Measurements from ENCODE around the gene PRPF38A.
"Not testable (repeated sequence)": the region's sequence is repeated elsewhere in the genome, so short reads cannot be mapped to it uniquely, and the experiment has no call there.

The PRPF38A gene, protein sequence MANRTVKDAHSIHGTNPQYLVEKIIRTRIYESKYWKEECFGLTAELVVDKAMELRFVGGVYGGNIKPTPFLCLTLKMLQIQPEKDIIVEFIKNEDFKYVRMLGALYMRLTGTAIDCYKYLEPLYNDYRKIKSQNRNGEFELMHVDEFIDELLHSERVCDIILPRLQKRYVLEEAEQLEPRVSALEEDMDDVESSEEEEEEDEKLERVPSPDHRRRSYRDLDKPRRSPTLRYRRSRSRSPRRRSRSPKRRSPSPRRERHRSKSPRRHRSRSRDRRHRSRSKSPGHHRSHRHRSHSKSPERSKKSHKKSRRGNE

DNA sequence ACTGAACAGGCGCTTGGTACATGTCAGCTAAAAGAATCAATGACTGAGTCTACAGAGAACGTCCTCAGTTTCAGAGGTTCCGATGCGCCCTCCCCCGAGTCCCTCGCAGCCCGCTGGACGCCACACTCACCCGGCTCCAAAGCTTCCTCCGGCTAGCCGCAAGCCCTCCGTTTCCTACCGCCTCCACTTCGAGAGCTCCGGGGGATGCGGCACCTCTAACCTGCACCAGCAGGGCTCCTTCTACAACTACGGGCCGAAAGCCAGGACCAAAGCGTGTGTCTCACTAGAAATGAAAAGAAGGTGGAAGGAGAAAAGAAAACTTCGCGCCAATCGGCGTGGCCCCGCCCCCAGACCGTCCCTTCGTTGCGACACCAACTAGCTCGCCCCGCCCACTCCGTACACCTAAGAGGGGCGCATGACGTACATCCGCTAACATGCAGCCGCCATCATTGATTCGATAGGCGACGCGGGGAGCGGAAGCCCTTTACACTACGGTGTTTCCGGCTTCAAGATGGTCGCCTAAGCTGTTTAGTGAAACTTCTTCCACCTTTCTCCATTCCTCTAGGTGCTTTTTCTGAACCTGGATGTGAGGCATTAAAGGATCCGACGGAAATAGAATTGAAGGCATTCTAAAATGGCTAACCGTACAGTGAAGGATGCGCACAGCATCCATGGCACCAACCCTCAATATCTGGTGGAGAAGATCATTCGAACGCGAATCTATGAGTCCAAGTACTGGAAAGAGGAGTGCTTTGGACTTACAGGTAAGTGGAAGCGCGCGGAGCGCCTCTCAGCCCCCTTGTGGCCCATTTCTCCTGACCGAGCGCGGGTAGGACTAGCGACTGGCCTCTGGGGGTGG, at the start of gene PRPF38A, which contains the start of gene ORC1:
PRPF38A (plus strand) TSS at position 487 of the 859 bp plus-strand sequence; CDS start at position 635, 148 bp downstream.
ORC1 (minus strand) TSS at position 308 of the 859 bp plus-strand sequence. CDS start 2,200 bp downstream, outside the sequence.
- DNase-seq (ENCODE audit: low read depth in 4 of 4, low spot score in 1 of 4) = peak; percentile 97 to 99 (median 98)

DNA sequence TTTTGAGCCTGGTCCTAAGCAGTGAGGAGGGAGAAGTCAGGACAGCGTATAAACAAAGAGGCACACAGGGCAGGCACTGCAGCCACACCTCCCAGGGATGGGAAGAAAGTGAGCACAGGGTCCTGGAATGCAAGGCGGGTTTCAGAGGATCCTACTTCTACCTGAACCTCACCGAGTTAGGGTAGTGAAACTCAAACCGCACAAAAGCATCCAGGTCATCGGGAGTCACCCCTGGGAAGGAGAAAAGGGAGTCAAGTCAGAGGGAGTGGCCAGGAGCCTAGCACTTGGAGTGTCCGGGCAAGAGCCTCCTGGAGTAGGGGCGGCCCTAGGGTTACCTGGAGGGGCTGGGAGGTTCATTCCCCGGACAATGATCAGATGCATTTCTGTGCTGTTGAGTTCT, 49.0 kb upstream of the PRPF38A start:
- no peak for DNase-seq (ENCODE audit: low read depth in 4 of 4, low spot score in 1 of 4)

DNA sequence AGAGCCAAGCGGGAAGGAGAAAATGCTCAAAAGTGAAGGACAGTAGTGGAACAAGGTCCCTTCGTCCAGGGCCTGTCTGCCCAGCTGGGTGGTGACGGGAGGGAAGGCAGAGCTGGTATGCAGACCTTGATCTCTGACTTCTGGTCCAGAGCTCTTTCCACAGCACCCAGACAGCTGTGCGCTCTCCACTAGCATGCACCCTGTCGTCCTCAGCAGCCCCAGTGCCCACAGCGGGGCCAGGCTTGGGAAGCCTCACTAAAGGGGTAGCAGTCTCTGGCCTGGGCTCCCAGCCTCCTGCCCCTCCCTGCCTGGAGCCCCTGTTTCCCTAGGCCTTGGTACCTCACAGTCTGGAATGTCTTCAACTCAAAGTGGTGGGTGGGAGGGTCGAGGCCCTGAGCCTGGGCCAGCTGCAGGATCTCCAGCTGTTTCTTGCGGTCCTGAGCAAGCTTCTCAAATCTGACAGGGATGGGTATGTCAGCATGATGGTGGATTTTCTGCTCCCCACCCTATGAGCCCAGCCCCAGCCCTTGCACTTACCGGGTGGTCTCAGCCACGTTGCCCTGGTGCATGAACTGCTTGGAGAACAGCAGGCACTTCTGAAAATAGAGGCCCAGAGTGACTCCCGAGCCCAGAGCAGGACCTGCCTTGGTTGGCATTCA, 48.4 kb upstream of the PRPF38A start:
- DNase-seq (ENCODE audit: low read depth in 4 of 4, low spot score in 1 of 4) = no peak

DNA sequence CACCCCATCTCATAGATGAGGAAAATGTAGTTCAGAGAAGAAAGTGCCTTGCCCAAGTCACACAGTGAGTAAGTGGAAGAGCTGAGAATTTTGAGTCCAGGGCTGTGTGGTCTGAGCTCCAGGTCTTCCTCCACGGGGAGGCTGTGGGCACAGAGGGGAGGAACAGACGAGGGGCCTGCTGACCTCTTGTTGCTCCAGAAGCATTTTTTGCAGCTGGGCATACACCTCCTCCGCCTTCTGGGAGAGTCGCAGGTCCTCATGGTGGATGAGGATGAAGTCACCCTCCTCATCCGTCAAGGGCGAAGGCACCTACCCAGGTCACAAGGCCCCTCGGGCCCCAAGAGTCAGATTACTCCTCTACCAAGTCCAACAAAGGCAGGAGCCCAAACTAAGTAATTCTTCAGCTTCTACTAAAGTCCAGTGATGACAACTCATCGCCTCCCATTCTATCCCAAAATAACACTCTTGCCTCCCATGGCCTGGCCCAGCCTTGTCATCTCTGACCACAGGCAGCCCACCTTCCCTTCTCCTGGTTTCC, 47.5 kb upstream of the PRPF38A start:
- DNase-seq (ENCODE audit: low read depth in 4 of 4, low spot score in 1 of 4) = no peak

DNA sequence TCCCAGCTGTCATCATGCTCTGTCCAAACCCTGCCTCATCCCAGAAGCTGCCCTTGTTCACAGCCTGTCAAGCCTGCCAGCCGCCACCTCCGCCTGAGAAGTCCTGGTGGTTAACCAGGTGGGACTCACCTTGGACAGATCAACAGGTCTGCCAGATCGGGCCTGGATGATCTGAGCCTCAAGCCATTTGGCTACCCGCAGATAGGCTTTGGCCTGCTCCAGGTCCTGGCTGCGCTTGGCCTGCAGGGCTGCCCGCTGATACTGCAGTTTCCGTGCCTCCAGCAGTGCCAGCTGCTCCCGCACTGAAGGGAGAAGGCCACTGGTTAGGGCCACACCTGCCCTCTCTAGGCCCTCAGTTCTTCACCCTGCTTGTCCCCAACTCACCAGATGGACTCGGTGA, 47.0 kb upstream of the PRPF38A start:
- DNase-seq (ENCODE audit: low read depth in 4 of 4, low spot score in 1 of 4) = no peak

DNA sequence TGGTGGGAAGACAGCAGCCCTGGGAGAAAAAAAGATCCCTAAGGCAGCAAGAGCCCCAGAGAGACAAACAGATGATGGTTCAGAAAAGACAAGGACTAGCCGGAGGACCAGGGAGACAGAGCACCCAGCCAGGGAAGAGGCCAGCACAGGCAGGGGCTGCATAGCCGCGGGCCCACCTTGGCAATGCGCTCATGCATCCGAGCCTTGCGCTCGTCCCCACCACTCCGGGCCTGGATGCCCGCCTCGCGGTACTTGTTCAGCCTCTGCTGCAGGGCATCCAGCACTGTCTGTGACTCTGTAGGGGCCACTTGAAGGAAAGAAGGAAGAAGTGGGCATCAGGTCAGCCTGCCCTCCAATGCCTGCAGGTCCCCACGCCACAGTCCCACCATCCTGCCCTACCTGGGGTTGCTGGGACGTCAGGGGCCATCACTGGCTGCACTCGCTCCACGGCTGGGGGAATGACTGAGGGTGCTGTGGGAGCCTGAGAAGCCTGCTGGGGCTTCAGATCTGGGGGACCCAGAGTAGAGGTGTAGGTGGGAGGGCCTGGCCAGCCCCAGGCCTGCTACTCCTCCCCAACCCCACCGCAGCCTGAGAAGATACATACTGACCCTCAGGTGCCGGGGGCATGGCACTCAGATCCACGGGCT, 45.4 kb upstream of the PRPF38A start:
- DNase-seq (ENCODE audit: low read depth in 4 of 4, low spot score in 1 of 4) = no peak

DNA sequence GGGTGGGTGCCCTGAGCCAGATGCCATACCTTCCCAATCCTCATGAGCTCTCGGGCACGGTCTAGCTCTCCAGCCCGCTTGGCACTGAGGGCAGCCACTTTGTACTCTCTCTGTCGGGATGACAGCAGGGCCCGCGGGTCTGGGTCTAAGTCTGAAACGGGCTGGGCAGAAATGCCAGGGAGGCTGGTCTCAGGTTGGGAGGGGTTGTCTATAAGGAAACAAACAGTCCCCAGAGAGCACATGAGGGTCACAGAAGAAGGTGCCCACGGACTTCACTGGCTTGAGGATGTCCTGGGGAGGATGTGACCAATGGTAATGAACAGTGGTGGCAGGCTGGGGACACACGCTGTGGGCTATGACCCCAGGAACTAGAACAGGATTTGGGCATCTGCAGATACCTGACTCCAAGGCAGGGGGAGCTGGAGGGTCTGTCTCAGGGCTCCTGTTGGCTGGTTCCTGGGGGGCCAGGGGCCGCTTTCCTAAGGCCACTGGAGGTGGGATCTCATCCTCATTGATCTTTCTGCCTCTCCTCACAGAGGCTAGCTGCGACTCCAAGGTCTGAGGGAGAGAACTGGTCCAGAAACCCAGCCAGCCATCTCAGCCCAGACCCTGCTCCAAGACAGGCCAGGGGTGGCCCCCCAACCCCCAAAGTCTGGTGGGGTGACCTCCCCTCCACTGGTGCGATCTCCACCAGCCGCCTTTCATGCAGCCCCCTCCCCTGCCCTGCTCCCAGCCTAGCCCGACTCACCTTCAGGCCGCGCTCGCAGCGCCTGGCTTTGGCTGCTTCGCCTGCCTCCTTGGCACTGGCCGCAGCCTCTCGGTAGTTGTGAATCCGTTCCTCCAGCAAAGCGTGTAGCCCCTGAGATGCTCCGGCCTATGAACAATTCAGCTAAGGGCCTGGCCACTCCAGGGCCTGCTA, 44.5 kb upstream of the PRPF38A start:
- DNase-seq (ENCODE audit: low read depth in 4 of 4, low spot score in 1 of 4) = no peak

DNA sequence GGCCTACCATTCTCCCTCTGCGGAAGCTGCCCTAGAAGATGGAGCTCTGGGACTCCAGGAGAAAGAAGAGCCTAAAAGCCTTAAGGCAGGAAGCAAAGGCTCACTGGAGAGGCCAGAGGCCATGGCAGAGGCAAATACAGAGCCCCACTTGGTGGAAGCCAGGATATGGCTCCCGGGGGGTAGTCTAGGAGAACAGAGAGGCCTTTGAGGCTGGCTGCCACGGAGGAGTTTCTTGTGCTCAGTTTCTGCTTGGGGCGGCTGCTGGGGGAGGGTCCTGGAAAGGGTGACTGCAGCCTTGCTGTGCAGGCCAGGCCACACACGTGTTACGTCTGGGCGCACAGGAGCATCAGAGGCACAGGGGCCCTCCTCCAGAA, 43.8 kb upstream of the PRPF38A start:
- DNase-seq (ENCODE audit: low read depth in 4 of 4, low spot score in 1 of 4) = no peak

DNA sequence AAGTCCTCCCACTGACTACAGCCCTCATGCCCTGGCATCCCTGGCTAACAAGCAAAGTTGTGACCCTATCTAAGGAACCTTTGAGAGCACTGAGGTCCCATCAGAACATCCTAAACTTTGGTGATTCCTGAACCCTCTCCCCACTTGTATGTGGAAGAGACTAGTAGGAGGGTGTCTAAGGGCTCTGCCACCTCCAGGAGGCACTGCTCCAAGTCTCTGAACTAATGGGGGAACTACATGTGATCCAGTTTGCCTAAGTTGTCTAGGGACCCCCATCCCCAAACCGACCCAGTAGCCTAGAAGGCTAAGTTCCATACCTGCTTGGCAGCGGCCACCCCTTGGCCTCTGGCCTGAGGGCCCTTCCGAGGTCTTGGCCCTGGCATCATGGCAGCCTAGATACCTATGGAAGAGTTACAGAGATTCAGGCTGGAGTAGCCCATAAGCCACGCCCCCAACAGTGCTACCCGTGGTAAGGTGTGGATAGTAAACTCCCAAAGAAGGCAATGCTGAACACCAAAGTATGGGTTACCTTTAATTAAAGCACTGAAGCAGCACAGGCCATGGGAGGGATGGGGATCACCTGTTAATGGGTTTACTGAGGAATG, 40.1 kb upstream of the PRPF38A start:
- DNase-seq (ENCODE audit: low read depth in 4 of 4, low spot score in 1 of 4) = no peak

DNA sequence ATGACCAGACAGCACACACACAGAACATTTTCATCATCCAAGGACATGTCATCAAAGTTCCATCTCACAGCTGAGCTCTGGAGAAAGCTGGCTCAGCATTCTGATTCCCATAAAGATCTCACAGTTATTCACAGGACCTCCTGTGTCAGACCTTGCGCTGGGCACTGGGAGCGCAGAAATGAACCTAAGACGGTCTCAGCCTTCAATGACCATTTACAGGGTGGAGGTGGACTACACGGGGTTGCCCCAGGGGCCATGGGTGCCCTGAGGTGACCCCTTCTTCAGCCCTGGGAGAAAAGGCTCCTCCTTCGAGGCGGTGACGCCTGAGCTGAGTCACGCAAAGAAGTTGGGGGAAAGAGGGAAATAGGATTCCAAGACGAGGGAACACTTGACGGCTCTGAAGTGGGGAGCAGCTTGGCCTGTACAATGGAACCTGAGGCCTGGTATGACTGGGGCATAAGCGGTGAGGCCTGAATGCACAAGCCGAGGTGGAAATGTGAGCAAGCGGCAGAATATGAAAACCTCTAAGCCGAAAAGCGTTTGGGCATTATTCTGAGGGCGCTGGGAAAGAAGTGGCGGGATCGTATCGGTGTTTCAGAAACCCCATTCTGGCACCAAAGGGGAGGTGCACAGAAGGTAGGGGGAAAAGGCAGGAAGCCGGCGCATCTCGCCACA, 39.2 kb upstream of the PRPF38A start:
- DNase-seq (ENCODE audit: low read depth in 4 of 4, low spot score in 1 of 4) = peak in 1 of 4 experiments; percentile 8

DNA sequence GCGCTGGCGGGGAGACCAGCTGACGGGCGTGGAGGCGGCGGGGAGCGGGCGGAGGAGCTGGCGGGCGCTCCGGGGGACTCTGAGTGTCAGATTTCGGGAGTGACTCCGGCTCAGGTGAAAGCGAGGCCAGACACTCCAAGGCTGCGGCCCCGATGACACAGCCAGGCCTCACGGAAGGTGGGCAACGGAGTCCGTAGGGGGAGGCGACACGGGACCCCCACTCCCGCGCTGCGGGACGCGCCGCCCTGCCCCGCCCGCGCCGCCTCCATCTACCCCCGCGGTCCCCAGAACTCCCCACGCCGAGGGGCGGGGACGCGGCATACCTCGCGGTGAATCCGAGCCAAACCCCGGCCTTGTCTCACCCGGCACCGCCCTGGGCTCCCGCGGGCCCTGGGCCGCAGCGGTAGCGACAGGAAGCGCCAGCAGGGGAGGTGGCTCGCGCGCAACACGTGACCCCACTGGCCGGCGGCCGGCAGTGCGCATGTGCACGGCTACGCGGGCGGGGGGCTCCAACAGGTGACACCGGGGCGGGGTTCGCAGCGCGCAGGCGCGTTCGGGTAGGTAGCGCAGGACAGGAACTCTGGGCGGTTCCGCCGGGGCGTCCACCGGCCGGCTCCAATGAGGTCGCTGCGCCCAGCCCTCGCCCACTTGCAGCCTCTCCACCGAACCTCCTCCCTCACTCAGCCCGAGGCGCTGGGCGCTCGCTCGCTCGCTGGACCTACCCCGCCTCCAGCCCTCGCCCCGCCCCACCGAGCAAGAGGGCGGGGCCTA, 38.5 kb upstream of the PRPF38A start, which contains the start of gene CC2D1B:
CC2D1B (minus strand) TSS at position 460 of the 771 bp plus-strand sequence. CDS start 1,585 bp downstream, outside the sequence.
- DNase-seq (ENCODE audit: low read depth in 4 of 4, low spot score in 1 of 4) = peak; percentile 96 to 99 (median 98)

DNA sequence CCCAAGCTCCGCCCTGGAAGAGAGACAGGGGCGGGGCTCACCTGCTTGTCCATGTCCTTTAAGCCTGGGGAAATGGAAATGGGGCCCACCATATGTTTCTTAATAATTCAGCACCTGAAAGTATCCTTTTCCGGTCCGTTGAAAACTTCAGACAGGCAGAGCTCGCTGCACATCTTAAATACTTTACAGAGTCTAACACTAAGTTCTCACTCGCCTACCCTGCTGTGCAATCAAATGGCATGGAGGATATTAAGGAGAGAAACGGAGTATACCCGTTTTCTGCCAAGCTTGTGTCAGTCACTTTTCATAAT, 37.9 kb upstream of the PRPF38A start:
- no peak for DNase-seq (ENCODE audit: low read depth in 4 of 4, low spot score in 1 of 4)

DNA sequence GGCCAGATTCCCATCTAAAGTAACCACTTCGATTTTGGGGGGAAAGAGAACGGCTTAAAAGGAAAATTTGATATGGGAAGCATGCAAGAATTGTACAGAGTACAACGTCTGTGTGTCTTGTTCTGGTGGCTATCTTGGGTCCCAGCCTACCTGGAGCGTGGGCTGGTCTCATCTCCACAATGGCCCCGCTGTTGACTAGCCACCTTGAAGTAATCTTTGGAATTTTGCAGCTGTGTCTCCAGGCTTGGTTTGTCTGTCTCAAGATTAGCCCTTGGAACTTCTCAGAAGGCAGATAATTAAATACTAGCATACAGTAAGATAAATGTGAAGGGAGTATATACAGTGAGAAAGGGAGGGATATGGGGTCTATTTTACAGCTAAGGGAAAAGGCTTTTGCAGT, 37.1 kb upstream of the PRPF38A start:
- no peak for DNase-seq (ENCODE audit: low read depth in 4 of 4, low spot score in 1 of 4)

DNA sequence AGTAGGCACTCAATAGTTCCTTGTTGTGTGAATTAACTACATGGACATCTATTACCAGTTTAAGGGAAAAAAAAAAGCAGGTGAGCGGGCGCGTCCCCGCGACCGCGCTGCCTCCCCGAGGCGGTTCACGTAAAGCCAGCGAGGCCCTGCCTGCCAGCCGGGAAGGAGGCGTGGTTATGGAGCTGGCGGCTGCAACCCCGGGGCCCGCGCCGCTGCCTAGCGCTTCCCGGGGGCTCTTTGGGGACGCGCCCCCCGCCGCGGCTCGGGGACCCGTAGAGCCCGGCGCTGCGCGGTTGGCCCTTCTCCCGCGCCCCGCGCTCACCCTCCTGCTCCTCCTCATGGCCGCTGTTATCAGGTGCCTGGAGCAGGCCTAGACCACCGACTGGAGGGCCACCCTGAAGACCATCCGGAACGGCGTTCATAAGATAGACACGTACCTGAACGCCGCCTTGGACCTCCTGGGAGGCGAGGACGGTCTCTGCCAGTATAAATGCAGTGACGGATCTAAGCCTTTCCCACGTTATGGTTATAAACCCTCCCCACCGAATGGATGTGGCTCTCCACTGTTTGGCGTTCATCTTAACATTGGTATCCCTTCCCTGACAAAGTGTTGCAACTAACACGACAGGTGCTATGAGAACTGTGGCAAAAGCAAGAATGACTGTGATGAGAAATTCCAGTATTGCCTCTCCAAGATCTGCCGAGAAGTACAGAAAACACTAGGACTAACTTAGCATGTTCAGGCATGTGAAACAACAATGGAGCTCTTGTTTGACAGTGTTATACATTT, 35.8 kb upstream of the PRPF38A start:
- peak in 2 of 4 experiments; percentile 33 to 51 for DNase-seq (ENCODE audit: low read depth in 4 of 4, low spot score in 1 of 4)

DNA sequence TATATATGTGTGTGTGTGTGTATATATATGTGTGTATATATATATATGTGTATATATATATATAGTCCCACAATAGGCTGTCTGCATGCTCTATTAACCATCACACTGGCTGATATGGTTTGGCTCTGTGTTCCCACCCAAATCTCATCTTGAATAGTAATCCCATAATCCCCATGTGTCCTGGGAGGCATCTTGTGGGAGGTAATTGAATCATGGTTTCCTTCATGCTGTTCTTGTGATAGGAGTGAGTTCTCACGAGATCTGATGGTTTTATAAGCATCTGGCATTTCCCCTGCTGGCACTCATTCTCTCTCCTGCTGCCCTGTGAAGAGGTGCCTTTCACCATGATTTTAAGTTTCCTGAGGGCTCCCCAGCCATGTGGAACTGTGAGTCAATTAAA, 34.6 kb upstream of the PRPF38A start:
- DNase-seq (ENCODE audit: low read depth in 4 of 4, low spot score in 1 of 4) = not testable (repeated sequence)

DNA sequence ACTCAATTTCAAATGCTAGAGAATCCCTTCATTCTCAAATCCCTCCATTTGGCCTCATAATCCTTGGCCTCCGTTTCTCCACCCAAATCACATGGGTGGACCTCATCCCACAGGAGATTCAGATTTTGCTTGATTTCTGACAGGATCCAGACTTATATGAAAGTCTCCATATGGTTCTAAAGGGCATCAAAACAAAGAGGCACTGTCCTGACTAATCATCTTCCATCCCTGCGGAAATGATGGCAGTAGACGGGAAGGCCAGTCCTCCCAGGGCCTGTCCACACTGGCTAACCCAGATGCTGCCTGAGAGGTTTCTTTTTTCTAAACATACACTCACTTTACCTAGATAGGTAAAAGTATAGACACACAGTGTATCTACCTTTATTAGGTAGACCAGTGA, 19.0 kb upstream of the PRPF38A start:
- DNase-seq (ENCODE audit: low read depth in 4 of 4, low spot score in 1 of 4) = no peak

DNA sequence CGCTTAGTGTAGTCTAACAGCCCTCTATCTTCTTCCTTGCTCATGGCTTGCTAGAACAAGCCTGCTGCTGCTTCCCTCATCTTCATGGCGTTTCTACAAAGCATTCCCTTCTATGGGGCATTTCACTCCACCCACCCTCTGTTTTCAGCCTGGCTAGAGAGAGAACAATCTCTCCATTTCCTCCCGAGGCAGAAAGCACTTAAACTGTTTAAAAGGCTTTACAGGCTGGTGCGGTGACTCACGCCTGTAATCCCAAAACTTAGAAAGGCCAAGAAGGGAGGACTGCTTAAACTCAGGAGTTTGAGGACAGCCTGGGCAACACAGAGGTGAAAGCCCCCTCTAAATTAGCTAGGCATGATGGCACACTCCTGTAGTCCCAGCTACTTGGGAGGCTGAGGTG, 17.9 kb upstream of the PRPF38A start:
- DNase-seq (ENCODE audit: low read depth in 4 of 4, low spot score in 1 of 4) = no peak

All from stimulated activated CD4-positive, alpha-beta T cell treated with anti-CD3 and anti-CD28 coated beads, Interleukin-1b, Interleukin-23, amount 100 ng/mL, for 24 hours (primary cell).